AG08396 (cell line): ENCODE data around the gene NSUN2.

Source experiments
- DNase-seq: peaks from one replicate; pipeline ENCODE4 v3.0.0; 2012; ENCODE audit warnings: low spot score, mixed read lengths

The NSUN2 gene

GRCh38 chr5:6556089-6556801 lies 76.6 kb downstream of the NSUN2 start:
- no peak for DNase-seq

DNA sequence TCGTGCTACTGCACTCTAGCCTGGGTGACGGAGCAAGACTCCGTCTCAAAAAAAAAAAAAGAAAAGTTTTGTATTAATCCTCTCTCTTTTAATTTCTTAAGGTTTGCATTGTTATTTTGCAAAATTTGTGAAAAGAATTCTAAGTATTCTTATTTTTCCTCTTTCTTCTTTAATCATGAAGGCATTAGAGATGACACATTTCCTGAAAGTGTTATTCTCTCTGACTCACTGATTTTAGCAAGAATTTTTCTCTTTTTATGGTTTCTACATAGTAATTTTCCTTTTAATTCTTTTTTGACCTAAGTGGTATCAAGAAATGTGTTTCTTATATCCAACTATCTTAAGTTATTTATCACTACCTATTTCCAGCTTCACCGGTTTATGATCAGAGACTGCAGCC lies 78.0 kb downstream of the NSUN2 start:
- DNase-seq: no peak

- DNase-seq: no peak
These were observed 78.9 kb downstream of the NSUN2 start for GRCh38 chr5:6553972-6554371.

- DNase-seq: no peak
These were observed 80.2 kb downstream of the NSUN2 start for GRCh38 chr5:6552612-6553011.

DNA sequence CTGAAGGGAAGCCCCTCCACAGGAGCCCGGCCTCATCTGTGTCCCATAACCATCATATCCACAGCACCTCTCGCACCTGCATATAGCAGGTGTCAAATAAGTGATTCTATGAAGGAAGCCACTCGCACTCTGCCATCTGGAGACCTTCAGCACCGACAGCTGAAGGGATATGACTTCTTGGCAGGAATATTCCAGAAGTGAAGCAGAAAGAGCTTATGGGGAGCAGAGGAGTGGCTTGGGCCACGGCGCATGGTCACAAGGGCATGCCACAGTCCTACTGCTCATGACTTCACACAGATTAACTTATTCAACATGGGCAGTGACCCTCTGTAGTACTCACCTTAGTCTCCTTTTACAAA lies 80.9 kb downstream of the NSUN2 start:
- no peak for DNase-seq

DNA sequence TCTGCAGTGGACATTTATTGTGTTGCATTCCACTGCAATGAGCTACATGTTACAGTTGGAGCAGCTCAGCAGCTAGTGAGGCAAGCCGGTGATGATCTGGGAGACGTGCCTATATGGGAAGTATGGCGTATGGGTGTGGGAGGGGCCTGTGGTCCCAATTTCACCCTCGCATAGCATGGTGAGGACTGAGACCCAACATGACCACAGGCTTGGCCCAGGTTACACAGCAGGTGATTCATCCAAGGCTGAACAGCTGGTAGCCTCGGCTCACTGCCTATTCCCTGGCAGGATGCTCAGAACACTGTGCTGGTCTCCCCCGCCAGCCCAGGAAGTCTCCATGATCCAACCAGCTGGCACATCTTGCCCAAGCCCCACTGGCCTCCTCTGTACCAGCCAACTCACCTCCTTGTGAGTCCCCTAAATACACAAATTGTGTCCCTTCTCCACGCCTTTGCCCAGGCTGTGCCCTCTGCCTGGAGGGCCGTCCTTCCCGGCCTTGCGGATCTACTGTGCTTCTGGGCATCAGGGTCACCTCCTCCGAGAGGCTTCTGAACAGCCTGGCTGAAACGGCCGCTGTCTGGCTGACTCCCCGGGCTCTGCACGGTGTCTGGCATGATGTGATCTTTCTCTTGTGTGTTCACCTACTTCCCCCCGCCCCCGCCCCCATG lies 81.4 kb downstream of the NSUN2 start:
- no peak for DNase-seq

- DNase-seq: no peak
These were observed 82.2 kb downstream of the NSUN2 start for GRCh38 chr5:6550628-6551027.
